ENCODE results near the gene TSPYL4.

DNA sequence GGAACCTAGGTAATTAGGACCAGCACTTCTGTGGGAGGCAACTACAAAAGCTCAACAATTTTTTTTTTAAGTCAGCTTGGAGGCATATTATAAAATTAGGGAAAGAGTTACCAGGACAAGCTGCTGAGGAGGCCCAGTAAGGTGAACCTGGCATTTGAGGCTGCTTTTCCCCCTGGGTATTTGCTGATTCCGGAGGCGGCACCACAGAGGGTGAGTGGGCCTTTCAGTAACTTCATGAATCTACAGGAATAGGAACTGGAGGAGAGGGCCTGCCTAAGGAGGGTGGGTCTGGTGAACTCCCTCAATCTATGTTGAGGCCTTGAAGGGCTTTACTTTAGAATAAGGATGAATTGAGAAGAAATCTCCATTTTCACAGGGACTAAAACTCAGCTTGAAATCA is 14.6 kb downstream of the TSPYL4 start:
- TF ChIP-seq POLR2A (IDR thresholded peaks at IDR 0.05; ENCODE audit: low read depth, low read length) (no peak), POLR2AphosphoS5 (IDR thresholded peaks at IDR 0.05; ENCODE audit: low read depth, low read length) (no peak), TAF1 (IDR thresholded peaks at IDR 0.05; ENCODE audit: borderline replicate concordance, low read depth, low read length) (no peak)
